ENCODE data around the gene EPAS1. TPM values are rescaled to one million over a fixed set of nuclear protein-coding genes. Genes with fewer than 3 reads are reported as not detected.

EPAS1 gene
- total and polyA plus RNA-seq, 2 of the 13 experiments (the other 11 are each of a cell fraction or from before 2014, with no cell fraction given) = 47.1 to 182 TPM

GRCh38 chr2:46320141-46320567 lies 22.9 kb downstream of the EPAS1 start (continued):
- TF ChIP-seq, protein P1, sequence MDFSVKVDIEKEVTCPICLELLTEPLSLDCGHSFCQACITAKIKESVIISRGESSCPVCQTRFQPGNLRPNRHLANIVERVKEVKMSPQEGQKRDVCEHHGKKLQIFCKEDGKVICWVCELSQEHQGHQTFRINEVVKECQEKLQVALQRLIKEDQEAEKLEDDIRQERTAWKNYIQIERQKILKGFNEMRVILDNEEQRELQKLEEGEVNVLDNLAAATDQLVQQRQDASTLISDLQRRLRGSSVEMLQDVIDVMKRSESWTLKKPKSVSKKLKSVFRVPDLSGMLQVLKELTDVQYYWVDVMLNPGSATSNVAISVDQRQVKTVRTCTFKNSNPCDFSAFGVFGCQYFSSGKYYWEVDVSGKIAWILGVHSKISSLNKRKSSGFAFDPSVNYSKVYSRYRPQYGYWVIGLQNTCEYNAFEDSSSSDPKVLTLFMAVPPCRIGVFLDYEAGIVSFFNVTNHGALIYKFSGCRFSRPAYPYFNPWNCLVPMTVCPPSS (IDR thresholded peaks at IDR 0.05) = no peak
- TF ChIP-seq NR2C2 (CRISPR knock-in tag; IDR thresholded peaks at IDR 0.05; ENCODE audit: borderline replicate concordance) (no peak), ARNTL (CRISPR knock-in tag; IDR thresholded peaks at IDR 0.05) (no peak), RBM39 (IDR thresholded peaks at IDR 0.05; ENCODE audit: low read depth, low read length, poor library complexity, severe bottlenecking) (no peak), ZNF484 (CRISPR knock-in tag; IDR thresholded peaks at IDR 0.05; ENCODE audit: borderline replicate concordance, low read depth) (no peak), RFX1 (IDR thresholded peaks at IDR 0.05) (peak; percentile 49), ZNF546 (CRISPR knock-in tag; conservative IDR thresholded peaks at IDR 0.05) (no peak), ZNF124 (CRISPR knock-in tag; IDR thresholded peaks at IDR 0.05) (0 out of 2 replicates have a peak, but pooled peaks have one; percentile 20), REL (CRISPR knock-in tag; conservative IDR thresholded peaks at IDR 0.05) (no peak), PHF21A (CRISPR knock-in tag; IDR thresholded peaks at IDR 0.05) (no peak), MIXL1 (CRISPR knock-in tag; IDR thresholded peaks at IDR 0.05) (0 out of 2 replicates have a peak, but pooled peaks have one; percentile 15), ZBTB20 (CRISPR knock-in tag; IDR thresholded peaks at IDR 0.05; ENCODE audit: borderline replicate concordance, low read depth) (no peak), SRF (IDR thresholded peaks at IDR 0.05; ENCODE audit: low read depth, low read length) (peak; percentile 43; the same call in 1 of the 2 replicates), FOXP1 (IDR thresholded peaks at IDR 0.05) (no peak), FOXP1 (CRISPR knock-in tag; IDR thresholded peaks at IDR 0.05) (peak; percentile 46; the same call in 1 of the 2 replicates), RARA (CRISPR knock-in tag; IDR thresholded peaks at IDR 0.05) (no peak), ZNF318 (CRISPR knock-in tag; IDR thresholded peaks at IDR 0.05) (no peak), FOXA3 (CRISPR knock-in tag; IDR thresholded peaks at IDR 0.05) (peak; percentile 48; the same call in 1 of the 2 replicates), TEAD3 (CRISPR knock-in tag; optimal IDR thresholded peaks at IDR 0.05; ENCODE audit: borderline replicate concordance) (peak; percentile 13), HNRNPL (IDR thresholded peaks at IDR 0.05; ENCODE audit: low read depth, low read length) (no peak), NONO (IDR thresholded peaks at IDR 0.05) (no peak), NONO (CRISPR knock-in tag; conservative IDR thresholded peaks at IDR 0.05) (peak; percentile 53; the same call in 1 of the 2 replicates)
- TF ChIP-seq, protein P2, sequence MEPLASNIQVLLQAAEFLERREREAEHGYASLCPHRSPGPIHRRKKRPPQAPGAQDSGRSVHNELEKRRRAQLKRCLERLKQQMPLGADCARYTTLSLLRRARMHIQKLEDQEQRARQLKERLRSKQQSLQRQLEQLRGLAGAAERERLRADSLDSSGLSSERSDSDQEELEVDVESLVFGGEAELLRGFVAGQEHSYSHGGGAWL (CRISPR knock-in tag; IDR thresholded peaks at IDR 0.05) = no peak
